Hypothalamus (tissue), 51 donors: ENCODE measurements around the gene APOA4.

Experiments
- DNase-seq, 51 donors: peaks; one replicate each; lab custom pipeline; 2025; lab: John Stamatoyannopoulos, UW

Gene APOA4

DNA sequence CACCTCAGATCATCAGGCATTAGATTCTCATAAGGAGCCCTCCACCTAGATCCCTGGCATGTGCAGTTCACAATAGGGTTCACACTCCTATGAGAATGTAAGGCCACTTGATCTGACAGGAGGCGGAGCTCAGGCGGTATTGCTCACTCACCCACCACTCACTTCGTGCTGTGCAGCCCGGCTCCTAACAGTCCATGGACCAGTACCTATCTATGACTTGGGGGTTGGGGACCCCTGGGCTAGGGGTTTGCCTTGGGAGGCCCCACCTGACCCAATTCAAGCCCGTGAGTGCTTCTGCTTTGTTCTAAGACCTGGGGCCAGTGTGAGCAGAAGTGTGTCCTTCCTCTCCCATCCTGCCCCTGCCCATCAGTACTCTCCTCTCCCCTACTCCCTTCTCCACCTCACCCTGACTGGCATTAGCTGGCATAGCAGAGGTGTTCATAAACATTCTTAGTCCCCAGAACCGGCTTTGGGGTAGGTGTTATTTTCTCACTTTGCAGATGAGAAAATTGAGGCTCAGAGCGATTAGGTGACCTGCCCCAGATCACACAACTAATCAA, 8.8 kb upstream of the APOA4 start:
- DNase-seq = no peak

- no peak for DNase-seq
Measured at GRCh38 chr11:116830184-116830912, 7.2 kb upstream of the APOA4 start.

GRCh38 chr11:116829525-116830183, 6.5 kb upstream of the APOA4 start, which contains the start of gene APOC3:
Gene APOC3, plus strand, starts transcription at chr11:116829907. Its CDS starts 676 bp downstream, at chr11:116830583.
- DNase-seq = no peak

DNA sequence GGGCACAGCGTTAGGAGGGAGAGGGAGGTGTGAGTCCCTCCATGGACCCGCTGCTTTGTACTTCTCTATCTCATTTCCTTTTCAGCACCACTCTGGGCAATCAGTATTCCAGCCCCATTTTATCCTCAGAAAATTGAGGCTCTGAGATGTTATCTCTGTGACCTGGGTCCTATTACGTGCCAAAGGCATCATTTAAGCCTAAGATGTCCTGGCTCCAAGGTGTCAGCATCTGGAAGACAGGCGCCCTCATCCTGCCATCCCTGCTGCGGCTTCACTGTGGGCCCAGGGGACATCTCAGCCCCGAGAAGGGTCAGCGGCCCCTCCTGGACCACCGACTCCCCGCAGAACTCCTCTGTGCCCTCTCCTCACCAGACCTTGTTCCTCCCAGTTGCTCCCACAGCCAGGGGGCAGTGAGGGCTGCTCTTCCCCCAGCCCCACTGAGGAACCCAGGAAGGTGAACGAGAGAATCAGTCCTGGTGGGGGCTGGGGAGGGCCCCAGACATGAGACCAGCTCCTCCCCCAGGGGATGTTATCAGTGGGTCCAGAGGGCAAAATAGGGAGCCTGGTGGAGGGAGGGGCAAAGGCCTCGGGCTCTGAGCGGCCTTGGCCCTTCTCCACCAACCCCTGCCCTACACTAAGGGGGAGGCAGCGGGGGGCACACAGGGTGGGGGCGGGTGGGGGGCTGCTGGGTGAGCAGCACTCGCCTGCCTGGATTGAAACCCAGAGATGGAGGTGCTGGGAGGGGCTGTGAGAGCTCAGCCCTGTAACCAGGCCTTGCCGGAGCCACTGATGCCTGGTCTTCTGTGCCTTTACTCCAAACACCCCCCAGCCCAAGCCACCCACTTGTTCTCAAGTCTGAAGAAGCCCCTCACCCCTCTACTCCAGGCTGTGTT, 5.8 kb upstream of the APOA4 start:
- no peak for DNase-seq

DNA sequence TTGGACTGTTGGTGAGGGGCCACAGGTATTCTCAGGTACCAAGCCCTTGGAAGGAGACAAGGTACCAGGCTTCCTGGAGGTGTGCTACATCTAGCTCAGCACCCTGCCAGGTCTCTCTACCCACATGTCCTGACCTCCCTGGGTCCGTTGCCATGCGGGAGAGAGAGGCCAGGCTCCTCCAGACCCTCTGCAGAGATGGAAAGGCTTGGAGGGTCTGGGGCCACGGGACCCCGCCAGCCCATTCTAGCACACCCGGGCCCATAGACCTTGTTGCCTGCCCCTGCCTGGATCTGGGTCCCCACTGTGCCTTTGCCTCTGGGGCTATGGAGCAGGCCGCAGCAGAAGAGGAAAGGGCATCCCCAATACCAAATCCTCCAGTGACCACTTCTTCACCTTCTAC, 4.4 kb upstream of the APOA4 start:
- DNase-seq = no peak

DNA sequence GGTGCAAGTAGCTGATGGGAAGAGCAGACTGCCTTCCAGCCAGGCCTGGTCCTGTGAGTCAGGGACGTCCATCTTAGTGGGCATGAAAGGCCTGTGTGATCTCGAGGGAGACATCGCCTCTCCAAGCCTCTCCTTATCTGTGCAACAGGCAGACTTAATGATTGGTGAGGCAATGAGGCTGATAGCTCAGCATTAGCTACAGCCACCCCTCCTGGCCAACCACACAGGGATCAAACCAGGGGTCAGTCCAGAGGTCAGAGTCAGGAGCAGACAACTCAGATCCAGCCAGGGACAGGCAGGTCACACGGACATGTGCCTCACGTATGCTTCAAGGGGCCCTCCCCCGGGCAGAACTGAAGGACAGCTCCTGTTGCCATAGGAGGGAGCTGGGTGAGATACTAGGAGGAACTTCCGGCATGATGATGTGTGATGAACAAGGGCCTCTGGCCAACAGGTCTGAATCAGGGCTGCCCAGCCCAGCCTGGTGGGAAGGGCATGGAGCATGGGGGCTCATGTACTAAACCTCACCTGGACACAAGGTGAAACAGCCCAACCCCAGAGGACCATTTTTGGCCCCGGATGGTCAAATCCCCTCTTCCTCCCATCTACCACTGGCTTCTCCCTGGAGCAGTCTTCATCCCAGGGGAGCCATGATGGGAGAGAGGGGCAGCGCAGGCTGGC, 3.8 kb upstream of the APOA4 start:
- no peak for DNase-seq

GRCh38 chr11:116825854-116826750, 3.0 kb upstream of the APOA4 start:
- no peak for DNase-seq

GRCh38 chr11:116825434-116825833, 2.3 kb upstream of the APOA4 start:
- no peak for DNase-seq

GRCh38 chr11:116822575-116822974, 529 bp downstream of the APOA4 start:
- DNase-seq = no peak

GRCh38 chr11:116821050-116821918, 1.8 kb downstream of the APOA4 start:
- DNase-seq = no peak

- no peak for DNase-seq
Measured at GRCh38 chr11:116819049-116819448, 4.1 kb downstream of the APOA4 start.

GRCh38 chr11:116814502-116814901, 8.6 kb downstream of the APOA4 start:
- DNase-seq = no peak

DNA sequence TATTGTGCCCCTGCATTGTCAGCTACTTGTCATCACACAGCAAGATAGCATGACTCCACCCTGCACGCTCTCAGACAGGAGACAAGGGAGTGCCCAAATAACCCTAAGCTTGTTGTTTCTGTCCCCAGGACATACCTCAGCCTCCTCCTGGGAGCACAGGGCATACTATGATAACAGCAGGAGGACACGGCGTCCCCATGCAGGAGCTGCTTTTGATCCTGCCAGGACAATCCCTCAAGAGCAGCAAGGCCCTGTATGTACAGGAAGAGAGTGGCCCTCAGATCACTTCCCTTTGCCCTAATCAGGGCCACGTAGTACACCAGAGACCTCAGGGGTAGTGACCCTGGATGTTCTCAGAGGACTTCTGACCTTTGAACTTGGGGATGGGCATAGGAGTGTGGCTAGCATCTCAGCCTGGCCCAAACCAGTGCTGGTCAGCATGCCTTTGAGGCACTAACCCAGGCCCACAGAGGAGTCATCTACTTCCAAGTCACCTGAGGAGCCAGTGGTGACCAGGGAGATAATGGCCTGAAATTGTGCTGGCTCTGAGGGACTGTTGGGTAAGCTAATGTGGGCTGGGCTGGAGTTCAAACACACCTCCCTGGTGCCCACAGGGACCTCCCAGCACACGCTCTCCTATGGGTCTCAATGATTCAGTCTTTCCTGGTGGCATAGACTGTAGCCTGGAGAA, 9.2 kb downstream of the APOA4 start:
- no peak for DNase-seq

- no peak for DNase-seq
Measured at GRCh38 chr11:116813170-116813569, 9.9 kb downstream of the APOA4 start.

- DNase-seq = no peak
Measured at GRCh38 chr11:116812109-116812508, 11.0 kb downstream of the APOA4 start.

- DNase-seq = no peak
Measured at GRCh38 chr11:116811194-116811593, 11.9 kb downstream of the APOA4 start.

DNA sequence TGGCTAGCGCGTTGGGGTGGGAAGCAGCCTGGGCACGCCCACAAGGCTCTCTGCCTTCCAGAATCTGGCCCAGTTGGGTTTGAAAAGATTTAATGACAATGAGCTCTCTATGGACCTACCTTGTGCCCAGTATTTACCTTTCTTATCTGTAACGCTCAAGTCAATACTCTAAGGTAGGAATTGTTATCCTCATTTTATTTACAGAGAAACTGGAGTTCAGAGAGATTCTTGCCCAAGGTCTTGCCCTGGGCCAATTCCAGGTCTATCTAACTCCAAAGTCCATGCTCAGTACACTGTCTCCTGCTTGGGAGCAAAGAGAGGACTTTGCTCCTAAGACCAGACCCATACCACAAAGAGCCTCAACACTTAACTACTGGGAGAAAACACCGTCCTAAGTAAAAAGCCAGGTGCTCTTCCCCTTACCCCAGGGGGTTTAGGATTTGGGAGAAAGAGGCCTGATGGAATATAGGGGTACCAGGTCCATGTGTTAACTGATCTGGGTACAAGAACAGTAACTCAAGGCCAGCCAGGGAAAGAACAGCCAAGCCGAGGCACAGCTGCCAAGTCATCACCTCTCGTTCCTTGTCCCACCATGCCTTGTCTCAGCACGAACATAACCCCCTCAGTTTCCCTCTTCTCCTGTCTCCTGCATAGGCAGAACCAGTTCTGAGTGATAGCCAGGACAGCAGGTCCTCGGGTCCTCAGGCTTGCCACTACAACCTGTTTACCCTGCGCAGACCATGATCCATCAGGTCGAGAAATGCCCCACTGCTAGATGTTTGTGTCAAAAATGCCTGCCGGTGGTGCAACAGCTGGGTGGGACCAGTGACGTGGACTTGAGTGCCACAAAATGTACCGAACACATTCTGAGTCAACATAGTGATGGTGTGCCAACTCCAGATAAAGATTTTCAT, 14.6 kb downstream of the APOA4 start:
- DNase-seq = no peak
